Measurements from ENCODE around the gene SMURF2. TPM values are rescaled to one million over a fixed set of nuclear protein-coding genes. Genes with fewer than 3 reads are reported as not detected.

Gene SMURF2
- total RNA-seq, 1 donor from 2014 or later, result 11.5 TPM

- TF ChIP-seq CTCF (IDR thresholded peaks at IDR 0.05; ENCODE audit: borderline replicate concordance), result no peak
- Histone ChIP-seq H3K36me3 (no peaks in the 10 kb centered on the region), H3K27me3 (ENCODE audit: low read depth) (no peaks in the 10 kb centered on the region), H3K9me3 (replicated peaks) (no peaks in the 10 kb centered on the region), H3K4me1 (peaks cover 39% of the 10 kb centered on the region), H3K27ac (replicated peaks) (no peak overlapping the region), H3K4me3 (no peak overlapping the region)
- intact Hi-C loops (cut with micrococcal nuclease), result no loop called here
- no peak for DNase-seq
These were observed 29.9 kb downstream of the SMURF2 start for GRCh38 chr17:64632194-64632593.

- TF ChIP-seq CTCF (IDR thresholded peaks at IDR 0.05; ENCODE audit: borderline replicate concordance), result no peak
- DNase-seq, result no peak
- Histone ChIP-seq H3K4me1 (peaks cover 49% of the 10 kb centered on the region), H3K4me3 (no peak overlapping the region), H3K9me3 (replicated peaks) (no peaks in the 10 kb centered on the region), H3K27me3 (ENCODE audit: low read depth) (no peaks in the 10 kb centered on the region), H3K27ac (replicated peaks) (no peak overlapping the region), H3K36me3 (no peaks in the 10 kb centered on the region)
- intact Hi-C loops (cut with micrococcal nuclease), result no loop called here
These were observed 31.5 kb downstream of the SMURF2 start for GRCh38 chr17:64630309-64631223.

- DNase-seq, result no peak
- H3K27ac ChIP-seq (replicated peaks), result no peak overlapping the region
- H3K9me3 ChIP-seq (replicated peaks), result no peaks in the 10 kb centered on the region
- no peak overlapping the region for H3K4me3 ChIP-seq
- TF ChIP-seq CTCF (IDR thresholded peaks at IDR 0.05; ENCODE audit: borderline replicate concordance), result no peak
- no peaks in the 10 kb centered on the region for H3K27me3 ChIP-seq (ENCODE audit: low read depth)
- H3K4me1 ChIP-seq, result peaks cover 56% of the 10 kb centered on the region
- intact Hi-C loops (cut with micrococcal nuclease), result no loop called here
- H3K36me3 ChIP-seq, result no peaks in the 10 kb centered on the region
These were observed 33.5 kb downstream of the SMURF2 start for GRCh38 chr17:64628641-64629040.

GRCh38 chr17:64627797-64628196, 34.3 kb downstream of the SMURF2 start:
- H3K4me3 ChIP-seq, result no peak overlapping the region
- DNase-seq, result no peak
- no peaks in the 10 kb centered on the region for H3K27me3 ChIP-seq (ENCODE audit: low read depth)
- no peak for TF ChIP-seq CTCF (IDR thresholded peaks at IDR 0.05; ENCODE audit: borderline replicate concordance)
- H3K27ac ChIP-seq (replicated peaks), result no peak overlapping the region
- H3K4me1 ChIP-seq, result peaks cover 58% of the 10 kb centered on the region
- intact Hi-C loops (cut with micrococcal nuclease), result no loop called here
- H3K9me3 ChIP-seq (replicated peaks), result no peaks in the 10 kb centered on the region
- H3K36me3 ChIP-seq, result no peaks in the 10 kb centered on the region

- TF ChIP-seq CTCF (IDR thresholded peaks at IDR 0.05; ENCODE audit: borderline replicate concordance), result no peak
- H3K27ac ChIP-seq (replicated peaks), result no peak overlapping the region
- DNase-seq, result no peak
- H3K27me3 ChIP-seq (ENCODE audit: low read depth), result no peaks in the 10 kb centered on the region
- intact Hi-C loops (cut with micrococcal nuclease), result no loop called here
- no peak overlapping the region for H3K4me3 ChIP-seq
- no peaks in the 10 kb centered on the region for H3K9me3 ChIP-seq (replicated peaks)
- H3K36me3 ChIP-seq, result no peaks in the 10 kb centered on the region
- H3K4me1 ChIP-seq, result peaks cover 52% of the 10 kb centered on the region
These were observed 35.3 kb downstream of the SMURF2 start for GRCh38 chr17:64626827-64627226.

Measured in left ventricle myocardium inferior (tissue), 1 donor.